DMS 273 (cell line): Measurements from ENCODE around the gene SLC35F4.
"Not testable (repeated sequence)": the region's sequence is repeated elsewhere in the genome, so short reads cannot be mapped to it uniquely, and the experiment has no call there.

ENCODE experiments used
- DNase-seq: peaks from one replicate; lab custom pipeline; 2025; ENCODE audit not compliant: unreplicated experiment; lab: John Stamatoyannopoulos, UW

SLC35F4 gene

DNA sequence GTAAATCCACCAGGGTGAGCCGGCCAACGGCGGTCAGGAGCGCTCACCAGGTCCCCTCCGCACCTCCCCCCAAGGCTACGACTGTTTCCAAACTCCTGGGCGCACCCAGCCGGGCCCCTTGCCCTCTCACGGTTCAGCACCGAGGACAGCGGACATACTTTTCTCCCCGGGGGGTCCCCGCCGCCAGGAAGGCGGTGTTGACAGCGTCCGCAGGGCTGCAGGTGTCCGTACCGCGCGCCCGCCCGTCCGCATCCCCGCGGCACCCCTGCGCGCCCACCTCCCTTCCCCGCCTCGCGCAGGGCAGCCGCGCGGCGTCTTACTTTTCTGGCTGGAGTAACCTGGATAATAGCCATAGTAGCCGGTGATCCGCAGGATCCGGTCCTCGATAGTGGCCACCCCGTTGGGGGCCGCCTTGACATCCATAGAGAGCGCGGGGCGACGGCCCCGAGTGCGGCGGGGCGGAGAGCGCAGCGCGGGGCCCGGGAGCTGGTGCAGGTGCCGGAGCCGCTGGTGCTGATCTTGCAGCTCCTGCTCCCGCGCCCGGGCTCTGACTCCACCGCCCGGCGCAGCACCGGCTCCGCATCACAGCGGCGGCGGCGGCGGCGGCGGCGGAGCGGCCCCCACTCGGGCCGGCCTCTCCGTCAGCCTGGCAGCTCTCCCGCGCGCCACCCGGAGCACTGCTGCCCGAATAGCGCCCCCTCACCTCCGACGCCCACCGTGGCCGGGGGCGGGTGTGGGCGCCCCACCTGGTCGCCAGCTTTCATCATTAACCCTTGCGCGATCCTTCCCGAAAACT lies at the start of gene SLC35F4:
Gene SLC35F4, minus strand, starts transcription at position 690 of the 796 bp plus-strand sequence.
- DNase-seq, result peak; percentile 73

- no peak for DNase-seq
These were observed 43.7 kb upstream of the SLC35F4 start for GRCh38 chr14:57909626-57910025.

GRCh38 chr14:57903954-57904353 lies 38.1 kb upstream of the SLC35F4 start:
- DNase-seq, result no peak

DNA sequence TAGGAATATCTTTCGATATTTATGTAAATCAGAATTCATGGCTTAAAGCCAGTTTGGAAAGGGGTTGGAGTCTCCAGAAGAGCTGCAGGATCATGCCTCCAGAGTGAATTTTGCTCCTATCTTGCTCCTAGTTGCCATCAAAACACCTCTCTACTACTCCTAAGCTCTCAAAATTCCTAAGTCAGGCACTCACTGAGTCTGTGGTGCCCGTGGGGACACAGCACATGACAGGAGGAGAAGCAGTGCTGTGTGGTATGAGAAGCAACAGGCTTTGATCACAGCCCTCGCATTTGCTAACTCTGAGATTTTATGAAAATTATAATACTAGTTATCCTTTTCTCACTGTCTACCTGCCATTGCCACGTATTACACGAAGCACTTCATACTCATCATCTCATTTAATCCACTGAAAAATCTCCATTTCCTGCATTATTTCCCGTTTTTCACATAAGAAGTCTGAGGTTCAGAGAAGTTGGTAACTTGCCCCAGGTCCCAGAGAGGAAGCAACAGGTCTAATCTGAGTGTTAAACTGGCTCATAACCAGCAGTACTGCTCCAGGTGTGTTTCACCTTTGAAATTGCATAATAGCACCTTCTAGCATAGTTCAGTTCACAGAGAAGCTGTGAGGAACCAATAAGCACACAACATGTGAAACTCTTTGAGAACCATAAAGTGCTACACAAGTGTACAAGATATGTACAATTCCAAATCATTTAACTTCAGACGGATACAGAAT lies 33.1 kb upstream of the SLC35F4 start:
- no peak for DNase-seq

GRCh38 chr14:57897144-57897748 lies 31.4 kb upstream of the SLC35F4 start:
- no peak for DNase-seq

DNA sequence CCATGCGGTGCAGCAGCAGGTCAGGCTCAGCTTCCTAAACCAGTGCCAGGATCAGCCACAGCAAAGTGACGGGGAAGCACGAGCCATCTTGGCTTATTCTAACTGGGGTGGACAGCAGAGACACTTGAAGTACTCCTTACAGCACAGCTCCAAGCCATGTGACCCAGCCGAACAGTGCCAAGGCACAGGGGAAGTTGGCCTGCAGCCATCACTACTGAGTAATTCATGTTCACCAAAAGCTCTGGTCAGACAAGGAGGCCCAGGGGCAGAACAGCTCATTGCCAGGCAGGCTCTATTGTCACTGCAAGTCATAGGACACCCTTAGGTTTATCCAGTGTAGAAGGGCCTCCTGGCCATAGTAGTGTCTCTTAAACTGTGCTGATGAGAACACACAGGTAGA lies 23.4 kb upstream of the SLC35F4 start:
- DNase-seq, result peak; percentile 26

GRCh38 chr14:57884175-57884574 lies 18.3 kb upstream of the SLC35F4 start:
- DNase-seq, result peak; percentile 28

DNA sequence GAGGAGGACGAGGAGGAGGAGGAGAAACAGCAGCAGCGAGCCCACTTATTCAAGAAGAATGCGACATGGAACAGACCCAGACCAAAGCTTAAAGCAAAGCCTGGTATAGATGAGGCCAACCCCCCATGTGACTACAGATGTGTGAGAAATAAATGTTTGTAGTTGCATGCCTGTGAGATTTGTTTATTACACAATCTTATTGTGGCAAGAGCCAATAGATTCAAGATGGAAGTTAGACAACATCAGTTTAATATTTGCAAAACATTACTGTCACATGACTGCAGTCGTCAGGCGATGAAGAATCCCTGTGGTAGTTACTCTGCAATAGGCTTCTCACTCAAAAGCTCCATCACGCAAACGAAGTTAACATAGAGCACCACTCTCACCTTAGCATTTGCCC lies 17.2 kb upstream of the SLC35F4 start:
- no peak for DNase-seq

DNA sequence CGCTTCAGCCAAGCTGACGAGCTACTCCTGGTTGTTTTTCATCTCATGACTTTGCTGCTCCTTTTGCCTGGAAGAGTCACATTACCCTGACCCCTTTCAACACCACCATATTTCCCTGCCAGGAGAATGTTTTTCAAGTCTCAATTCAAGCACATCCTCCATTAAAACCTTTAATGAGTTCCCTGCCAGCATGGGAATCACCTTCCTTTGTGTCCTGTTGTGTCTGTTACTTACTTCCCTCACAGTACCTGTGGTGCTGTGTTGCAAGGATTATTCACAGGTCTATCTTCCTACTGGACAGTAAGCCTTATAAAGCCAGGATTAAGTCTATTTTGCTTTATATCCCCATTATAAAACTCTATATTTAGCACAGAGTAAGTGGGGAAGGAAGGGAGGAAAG lies 13.6 kb upstream of the SLC35F4 start:
- no peak for DNase-seq

- no peak for DNase-seq
These were observed 10.1 kb upstream of the SLC35F4 start for GRCh38 chr14:57875985-57876384.

DNA sequence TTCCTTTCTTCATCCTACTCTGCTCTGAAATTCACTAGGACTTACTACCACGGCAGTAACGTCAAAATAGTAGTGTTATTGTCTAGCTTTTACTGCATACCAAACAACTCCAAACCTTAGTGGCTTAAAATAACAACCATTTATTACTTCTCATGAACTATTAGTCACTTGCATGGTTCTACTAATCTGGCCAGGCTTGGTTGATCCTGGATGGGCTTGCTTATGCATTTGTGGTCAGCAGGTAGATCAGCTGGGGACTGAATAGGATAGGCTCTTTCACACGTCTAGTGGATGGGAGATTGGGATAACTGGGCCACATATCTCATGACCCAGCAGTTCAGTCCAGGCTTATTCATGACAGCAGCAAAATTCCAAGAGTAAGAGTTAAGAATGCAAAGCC lies 9.4 kb upstream of the SLC35F4 start:
- DNase-seq, result no peak

- peak; percentile 71 for DNase-seq
These were observed 5.7 kb upstream of the SLC35F4 start for GRCh38 chr14:57871459-57872080.

GRCh38 chr14:57870686-57871457 lies 5.0 kb upstream of the SLC35F4 start:
- no peak for DNase-seq

GRCh38 chr14:57869617-57870016 lies 3.7 kb upstream of the SLC35F4 start:
- DNase-seq, result no peak

DNA sequence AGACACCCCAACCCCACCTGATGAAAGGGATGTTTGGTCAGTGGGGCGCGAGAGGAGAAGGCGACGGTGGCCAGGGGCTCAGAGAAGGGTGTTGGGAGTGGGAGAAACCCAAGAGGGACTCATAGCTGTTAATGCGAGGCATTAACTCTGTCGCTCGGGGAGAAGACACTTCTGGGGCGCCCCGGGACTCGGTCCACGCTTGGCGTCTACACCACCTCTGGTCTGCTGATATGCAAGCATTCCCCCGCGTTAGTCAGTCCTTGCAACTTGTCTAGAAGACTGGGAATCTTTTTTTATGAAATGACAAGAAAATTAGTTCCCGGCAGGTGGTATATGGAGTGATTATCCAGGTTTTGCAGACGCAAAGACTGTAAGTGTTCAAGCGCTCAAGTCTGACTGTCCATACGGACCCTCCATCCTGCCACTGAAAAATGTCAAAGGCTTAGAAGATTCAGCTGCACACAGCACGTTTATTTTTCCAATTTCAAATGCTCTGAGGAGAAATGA lies 360 bp upstream of the SLC35F4 start:
- DNase-seq, result no peak

DNA sequence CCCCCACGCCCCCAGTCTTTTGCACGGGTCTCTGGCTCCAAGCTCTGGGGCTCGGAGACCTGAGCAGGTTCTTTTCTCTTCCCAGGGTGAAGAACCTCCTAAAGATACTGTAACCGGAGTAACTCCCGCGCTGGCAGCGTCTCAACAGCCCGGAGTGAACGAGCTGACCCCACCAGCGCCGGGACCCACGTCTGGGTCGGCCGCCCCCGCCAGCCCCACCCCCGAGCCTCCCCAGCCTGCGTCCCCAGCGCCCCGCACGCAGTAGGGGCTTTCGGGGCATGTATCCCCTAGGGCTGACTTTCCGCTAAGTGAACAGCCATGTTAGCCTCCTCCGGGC lies 858 bp downstream of the SLC35F4 start:
- no peak for DNase-seq

DNA sequence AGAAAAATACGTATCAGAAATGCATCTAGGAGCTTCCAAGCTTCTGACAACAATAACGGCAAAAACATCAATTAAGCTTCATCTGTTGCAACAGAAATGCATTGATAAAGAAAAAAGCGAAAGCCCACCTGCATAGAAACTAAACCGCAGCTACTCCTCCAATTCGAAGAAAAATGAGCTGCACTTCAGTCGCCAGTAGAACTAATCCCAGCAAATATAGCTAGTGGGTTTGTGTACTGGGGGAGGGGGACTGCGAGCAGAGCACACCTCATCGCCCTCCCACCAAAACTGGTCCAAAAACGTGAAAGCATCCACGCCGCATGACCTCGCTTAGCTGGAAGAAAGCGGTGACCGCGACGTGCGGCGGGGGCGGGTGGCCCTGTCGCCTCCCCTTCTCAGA lies 1.2 kb downstream of the SLC35F4 start:
- DNase-seq, result no peak

GRCh38 chr14:57863471-57863870 lies 2.4 kb downstream of the SLC35F4 start:
- no peak for DNase-seq

- DNase-seq, result not testable (repeated sequence)
These were observed 10.2 kb downstream of the SLC35F4 start for GRCh38 chr14:57855666-57856065.

DNA sequence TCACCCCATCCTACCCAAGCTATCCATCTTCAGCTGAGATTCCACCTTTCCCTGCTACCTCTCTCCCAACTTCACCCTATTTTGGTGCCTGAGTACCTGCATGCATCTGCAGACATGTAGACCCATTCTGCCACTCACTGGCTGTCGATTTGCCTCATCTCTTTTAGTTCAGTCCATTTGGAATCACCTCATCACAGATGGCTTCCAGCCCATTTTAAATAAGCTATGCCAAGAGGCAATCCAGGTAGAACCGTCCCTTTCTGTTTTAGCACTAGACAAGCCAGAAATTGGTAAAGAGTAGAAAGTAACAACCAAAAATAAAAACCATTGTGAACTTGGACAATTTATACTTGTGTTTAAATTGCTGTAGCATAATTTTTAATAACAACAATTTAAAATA lies 11.3 kb downstream of the SLC35F4 start:
- DNase-seq, result no peak

DNA sequence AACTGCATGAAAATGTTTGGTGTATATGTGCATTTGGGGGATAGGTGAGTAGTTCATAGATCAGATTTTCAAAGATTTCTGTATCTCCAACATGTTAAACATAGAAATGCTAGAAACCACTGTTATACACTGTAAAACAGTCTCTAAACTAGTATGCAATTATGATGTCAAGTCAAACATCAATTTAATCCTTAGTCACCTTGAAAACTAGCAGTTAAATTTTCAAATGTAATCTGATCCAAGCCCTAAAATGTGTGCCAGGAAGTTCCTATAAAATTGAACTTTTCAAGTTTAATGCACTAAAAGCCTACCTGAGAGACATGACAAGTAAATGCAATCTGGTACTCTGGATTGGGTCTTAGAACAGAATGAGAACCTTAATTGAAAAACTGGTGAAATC lies 14.5 kb downstream of the SLC35F4 start:
- DNase-seq, result no peak
